IPS-18c (cell line): ENCODE data around the gene IQSEC1.

Experiments used
- H3K4me3 ChIP-seq: 2 replicates; pipeline ENCODE4 v1.7.0; 2013; ENCODE audit warnings: low read depth, mild to moderate bottlenecking, low read length, moderate library complexity; ENCODE audit not compliant: insufficient read depth
- H3K9me3 ChIP-seq: one replicate; pipeline ENCODE4 v1.6.1; 2013; ENCODE audit warnings: mild to moderate bottlenecking, low read length, moderate library complexity; ENCODE audit not compliant: control insufficient read depth, insufficient read depth

The IQSEC1 gene

GRCh38 chr3:13092621-13093617 lies 19.7 kb upstream of the IQSEC1 start:
- H3K4me3 ChIP-seq, result no peak overlapping the region
- H3K9me3 ChIP-seq, result no peaks in the 10 kb centered on the region

- no peaks in the 10 kb centered on the region for H3K9me3 ChIP-seq
- no peak overlapping the region for H3K4me3 ChIP-seq
These were observed 18.8 kb upstream of the IQSEC1 start for GRCh38 chr3:13091898-13092611.

- Histone ChIP-seq H3K9me3 (no peaks in the 10 kb centered on the region), H3K4me3 (no peak overlapping the region)
These were observed 15.1 kb upstream of the IQSEC1 start for GRCh38 chr3:13088028-13089006.

- Histone ChIP-seq H3K9me3 (no peaks in the 10 kb centered on the region), H3K4me3 (no peak overlapping the region)
These were observed 14.2 kb upstream of the IQSEC1 start for GRCh38 chr3:13087320-13087990.

GRCh38 chr3:13086531-13086981 lies 13.3 kb upstream of the IQSEC1 start:
- H3K9me3 ChIP-seq, result no peaks in the 10 kb centered on the region

GRCh38 chr3:13085846-13086179 lies 12.6 kb upstream of the IQSEC1 start:
- H3K4me3 ChIP-seq, result no peak overlapping the region
- no peaks in the 10 kb centered on the region for H3K9me3 ChIP-seq

More at GRCh38 chr3:13086531-13086981, 13.3 kb upstream of the IQSEC1 start:
- no peak overlapping the region for H3K4me3 ChIP-seq

GRCh38 chr3:13085081-13085845 lies 12.0 kb upstream of the IQSEC1 start:
- Histone ChIP-seq H3K9me3 (no peaks in the 10 kb centered on the region), H3K4me3 (no peak overlapping the region)

GRCh38 chr3:13083898-13084297 lies 10.7 kb upstream of the IQSEC1 start:
- no peaks in the 10 kb centered on the region for H3K9me3 ChIP-seq
- no peak overlapping the region for H3K4me3 ChIP-seq

GRCh38 chr3:13083254-13083653 lies 10.0 kb upstream of the IQSEC1 start:
- no peak overlapping the region for H3K4me3 ChIP-seq
- H3K9me3 ChIP-seq, result no peaks in the 10 kb centered on the region

GRCh38 chr3:13082677-13083076 lies 9.4 kb upstream of the IQSEC1 start:
- H3K9me3 ChIP-seq, result no peaks in the 10 kb centered on the region
- no peak overlapping the region for H3K4me3 ChIP-seq

- Histone ChIP-seq H3K4me3 (no peak overlapping the region), H3K9me3 (no peaks in the 10 kb centered on the region)
These were observed 8.6 kb upstream of the IQSEC1 start for GRCh38 chr3:13081603-13082360.

GRCh38 chr3:13080591-13080990 lies 7.4 kb upstream of the IQSEC1 start:
- Histone ChIP-seq H3K4me3 (no peak overlapping the region), H3K9me3 (no peaks in the 10 kb centered on the region)

GRCh38 chr3:13080026-13080425 lies 6.8 kb upstream of the IQSEC1 start:
- H3K4me3 ChIP-seq, result no peak overlapping the region
- peaks cover 2% of the 10 kb centered on the region for H3K9me3 ChIP-seq

GRCh38 chr3:13079510-13079909 lies 6.3 kb upstream of the IQSEC1 start:
- peaks cover 2% of the 10 kb centered on the region for H3K9me3 ChIP-seq
- H3K4me3 ChIP-seq, result no peak overlapping the region

GRCh38 chr3:13079051-13079450 lies 5.8 kb upstream of the IQSEC1 start:
- no peak overlapping the region for H3K4me3 ChIP-seq
- peaks cover 2% of the 10 kb centered on the region for H3K9me3 ChIP-seq
